OCI-LY7 (cell line): Measurements from ENCODE around the gene LIPH.

Experiments used
- CTCF ChIP-seq: fragments of 200-600 bp; sonication (generic); conservative IDR thresholded peaks from 2 replicates; pipeline ENCODE4 v1.5.1; 2014; ENCODE audit warnings: mild to moderate bottlenecking, antibody characterized with exemption, low read length, moderate library complexity, mixed read lengths
- EZH2phosphoT487 ChIP-seq: fragments of 200-600 bp; sonication (generic); IDR thresholded peaks from 2 replicates; pipeline ENCODE4 v1.6.1; 2018; ENCODE audit warnings: low read depth, borderline replicate concordance, mild to moderate bottlenecking, mixed run types, antibody characterized with exemption, low read length, moderate library complexity, mixed read lengths

- TF ChIP-seq CTCF: no peak
- TF ChIP-seq EZH2phosphoT487: no peak
These were observed 19.5 kb downstream of the LIPH start for GRCh38 chr3:185532901-185533300.
